GM12872 (cell line): ENCODE results near the gene TDP2.

Experiments
- CTCF ChIP-seq: IDR thresholded peaks from 3 replicates; pipeline ENCODE4 v1.5.1; 2011; ENCODE audit warnings: low read depth, mild to moderate bottlenecking, low read length, moderate library complexity; ENCODE audit not compliant: insufficient read depth

The TDP2 gene, protein sequence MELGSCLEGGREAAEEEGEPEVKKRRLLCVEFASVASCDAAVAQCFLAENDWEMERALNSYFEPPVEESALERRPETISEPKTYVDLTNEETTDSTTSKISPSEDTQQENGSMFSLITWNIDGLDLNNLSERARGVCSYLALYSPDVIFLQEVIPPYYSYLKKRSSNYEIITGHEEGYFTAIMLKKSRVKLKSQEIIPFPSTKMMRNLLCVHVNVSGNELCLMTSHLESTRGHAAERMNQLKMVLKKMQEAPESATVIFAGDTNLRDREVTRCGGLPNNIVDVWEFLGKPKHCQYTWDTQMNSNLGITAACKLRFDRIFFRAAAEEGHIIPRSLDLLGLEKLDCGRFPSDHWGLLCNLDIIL

GRCh38 chr6:24666641-24667377, at the start of gene TDP2, which contains the start of gene ACOT13:
Gene TDP2, minus strand, starts transcription at chr6:24666899. Its CDS starts 37 bp downstream, at chr6:24666862.
Gene ACOT13, plus strand, starts transcription at chr6:24667077. Its CDS starts 187 bp downstream, at chr6:24667264.
- TF ChIP-seq CTCF, result peak; percentile 64

DNA sequence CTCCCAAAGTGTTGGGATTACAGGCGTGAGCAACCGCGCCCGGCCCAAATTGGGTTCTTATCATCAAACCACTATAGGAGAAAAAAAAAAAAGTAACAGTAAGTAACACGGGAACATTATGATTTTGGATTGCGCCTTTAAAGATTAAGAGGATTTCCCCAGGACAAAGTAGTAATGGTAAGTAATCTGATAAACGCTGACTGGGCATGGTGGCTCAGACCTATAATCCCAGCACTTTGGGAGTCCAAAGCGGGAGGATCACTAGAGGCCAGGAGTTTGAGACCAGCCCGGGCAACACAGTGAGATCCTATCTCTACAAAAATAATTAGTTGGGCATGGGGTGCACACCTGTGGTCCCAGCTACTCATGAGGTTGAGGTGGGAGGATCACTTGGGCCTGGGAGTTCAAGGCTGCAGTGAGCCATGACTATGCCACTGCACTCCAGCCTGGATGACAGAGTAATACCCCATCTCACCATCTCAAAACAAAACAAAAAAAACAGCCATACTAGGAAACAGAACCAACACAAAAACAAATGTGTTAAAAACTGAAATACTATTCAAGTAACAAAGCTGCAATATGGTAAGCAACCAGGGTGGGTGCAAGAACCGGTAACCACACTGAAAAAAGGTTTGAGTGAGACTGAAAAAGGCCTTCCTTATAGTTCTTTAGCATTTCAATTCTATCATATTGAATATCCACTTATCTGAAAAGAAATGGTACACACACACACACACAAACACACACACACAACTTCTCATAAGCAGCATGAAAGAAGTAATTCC, 44.0 kb upstream of the TDP2 start:
- TF ChIP-seq CTCF, result no peak

DNA sequence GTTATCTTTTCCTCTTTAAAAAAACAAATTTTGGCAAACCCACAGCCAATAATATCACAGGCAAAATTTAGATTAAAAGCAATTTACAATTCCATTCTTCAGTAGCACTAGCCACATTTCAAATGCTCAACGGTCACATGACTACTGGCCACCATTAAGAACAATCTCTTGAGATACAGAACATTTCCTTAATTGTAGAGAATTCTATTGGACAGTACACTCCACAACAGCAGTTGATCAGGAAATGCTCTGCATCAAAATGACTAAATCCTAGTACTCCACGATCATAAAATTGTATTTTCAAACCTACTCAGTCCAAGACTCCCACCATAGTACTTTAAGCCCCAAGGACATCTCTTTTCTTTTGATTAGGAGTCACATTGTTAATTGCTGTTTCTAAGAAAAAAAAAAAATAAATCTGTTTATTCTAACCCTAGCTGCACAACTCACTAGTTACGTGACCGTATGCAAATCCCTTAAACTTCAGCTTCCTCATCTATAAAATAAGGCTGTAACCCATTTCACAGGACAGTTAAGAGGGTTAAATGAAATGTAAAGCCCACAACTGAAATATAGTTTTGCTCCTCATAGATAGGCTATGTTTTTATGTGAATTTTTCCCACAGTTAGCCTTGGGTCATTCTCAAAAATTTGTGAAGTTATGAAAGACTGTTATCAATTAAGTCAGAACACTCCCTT, 42.5 kb upstream of the TDP2 start:
- no peak for TF ChIP-seq CTCF

DNA sequence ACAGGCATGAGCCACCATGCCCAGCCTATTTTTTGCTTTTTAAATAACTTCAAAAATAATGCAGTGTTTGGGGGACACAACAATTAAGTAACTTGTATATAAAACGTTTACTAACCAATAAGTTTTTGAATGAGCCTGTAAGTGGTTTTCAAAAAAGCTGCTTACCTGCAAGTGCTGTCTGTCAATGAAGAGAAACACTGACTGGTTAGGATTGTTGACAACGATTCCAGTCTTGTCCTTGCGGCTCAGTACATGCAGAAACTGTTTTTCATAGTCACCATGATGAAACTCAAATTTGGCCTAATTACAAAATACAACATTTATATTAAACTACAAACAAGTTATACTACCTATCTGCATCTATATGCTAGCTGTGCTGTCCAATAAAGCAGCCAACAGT, 41.9 kb upstream of the TDP2 start:
- TF ChIP-seq CTCF, result no peak

GRCh38 chr6:24704468-24704867, 37.8 kb upstream of the TDP2 start:
- TF ChIP-seq CTCF, result no peak

GRCh38 chr6:24702720-24703282, 36.1 kb upstream of the TDP2 start:
- TF ChIP-seq CTCF, result no peak
